Ovary (tissue), 9 donors: Measurements from ENCODE around the gene FARS2. TPM values are rescaled to one million over a fixed set of nuclear protein-coding genes. Genes with fewer than 3 reads are reported as not detected.

Experiments used
- DNase-seq, 5 donors: peaks; one replicate each; pipeline ENCODE4 v3.0.0-alpha.2; 2019 to 2020
- H3K27ac ChIP-seq, 2 donors: fragments of 200-600 bp; one replicate each; pipeline versions ENCODE4 v1.5.1 to v1.8.0; 2019 to 2022
- H3K27me3 ChIP-seq: fragments of 200-600 bp; one replicate; pipeline ENCODE4 v1.8.0; 2022
- H3K36me3 ChIP-seq: fragments of 200-600 bp; sonication (generic); one replicate; pipeline ENCODE4 v1.5.1; 2019
- H3K4me1 ChIP-seq: one replicate; pipeline ENCODE4 v1.8.1; 2013; ENCODE audit warnings: mild to moderate bottlenecking, moderate library complexity; ENCODE audit not compliant: insufficient read depth
- H3K4me3 ChIP-seq: fragments of 200-600 bp; sonication (generic); one replicate; pipeline ENCODE4 v1.5.1; 2017
- H3K9me3 ChIP-seq, 2 donors: fragments of 200-600 bp in 1 of 2; sonication (generic) in 1 of 2; one replicate each; pipeline versions ENCODE4 v1.5.1 to v1.8.1; 2013 to 2019; ENCODE audit warnings: mild to moderate bottlenecking in 1 of 2, moderate library complexity in 1 of 2
- EP300 ChIP-seq: sonication (generic); formaldehyde crosslinking; IDR thresholded peaks from one replicate; pipeline ENCODE4 v1.6.1; 2017; ENCODE audit warnings: antibody characterized with exemption
- POLR2A ChIP-seq: fragments of 450-650 bp; IDR thresholded peaks from one replicate; pipeline ENCODE4 v1.6.1; 2017; ENCODE audit warnings: antibody characterized with exemption, mild to moderate bottlenecking, moderate library complexity
- WGBS, 3 donors: extraction: QIAGEN DNeasy Blood & Tissue Kit in 1 of 3; methylation state at CpG; one replicate each; pipeline versions ENCODE4 v1.1.5 to v1.1.7; 2013 to 2017; 5-methylcytosine and 5-hydroxymethylcytosine counted together
- intact Hi-C, 4 donors: fragments of 100-400 bp; cut with DNase I; formaldehyde crosslinking; loops; one replicate each; pipeline versions ENCODE4 v1.11.0 to v1.15.1; 2022 to 2023
- polyA plus RNA-seq, 2 donors: library from polyadenylated mRNA; stranded (reverse); fragments of 200-250 nt in 1 of 2; fragments of 350-450 nt in 1 of 2; fragmentation: Illumina TruSeq in 1 of 2; extraction: RNeasy Lipid Tissue Mini Kit (QIAGEN cat#74804) in 1 of 2; gene quantifications; one replicate each; pipeline ENCODE4 v1.2.3, GENCODE V29; 2013 to 2014
- total RNA-seq, 7 donors: library from RNA; depleted of rRNA in 2 of 7; stranded (reverse); fragments of >200 nt in 2 of 7; fragmentation: NEBNext Ultra II Directional in 3 of 7; extraction: Animal tissue kit (Norgen Biotek cat#: 25700) in 3 of 7; gene quantifications; one replicate each; pipeline versions ENCODE4 v1.1.0 to v1.2.4, GENCODE V29; 2016 to 2023
- TF ChIP-seq, protein P1 (sequence below), 3 donors: fragments of 450-650 bp in 2 of 3; fragments of 200-600 bp in 1 of 3; IDR thresholded peaks; one replicate each; pipeline versions ENCODE4 v1.5.1 to v1.8.0; 2016 to 2022; ENCODE audit warnings: antibody characterized with exemption in 3 of 3, mild to moderate bottlenecking in 1 of 3
- donor health status: DM: no; HTN: no; CAD: no; lungs with moderate emphysema.
- donor health status: DM: no; HTN: no; CAD: no.
- donor health status: Bipolar disorder and iron deficiency.
- donor health status: DM: yes; HTN: yes; CAD: no.
- donor health status: DM: no; HTN: no; CAD: no.
- donor health status: DM: yes; HTN: yes; CAD: no.

FARS2 gene
- total and polyA plus RNA-seq, 9 donors = 9.2 to 17.5 (median 11.0) TPM

GRCh38 chr6:5762561-5762968 lies 501.3 kb downstream of the FARS2 start:
- no peaks in the 10 kb centered on the region for H3K36me3 ChIP-seq
- peak in 1 of 5 donors; percentile 27 for DNase-seq
- H3K9me3 ChIP-seq = no peaks in the 10 kb centered on the region
- H3K27me3 ChIP-seq = no peaks in the 10 kb centered on the region
- TF ChIP-seq, protein P1, sequence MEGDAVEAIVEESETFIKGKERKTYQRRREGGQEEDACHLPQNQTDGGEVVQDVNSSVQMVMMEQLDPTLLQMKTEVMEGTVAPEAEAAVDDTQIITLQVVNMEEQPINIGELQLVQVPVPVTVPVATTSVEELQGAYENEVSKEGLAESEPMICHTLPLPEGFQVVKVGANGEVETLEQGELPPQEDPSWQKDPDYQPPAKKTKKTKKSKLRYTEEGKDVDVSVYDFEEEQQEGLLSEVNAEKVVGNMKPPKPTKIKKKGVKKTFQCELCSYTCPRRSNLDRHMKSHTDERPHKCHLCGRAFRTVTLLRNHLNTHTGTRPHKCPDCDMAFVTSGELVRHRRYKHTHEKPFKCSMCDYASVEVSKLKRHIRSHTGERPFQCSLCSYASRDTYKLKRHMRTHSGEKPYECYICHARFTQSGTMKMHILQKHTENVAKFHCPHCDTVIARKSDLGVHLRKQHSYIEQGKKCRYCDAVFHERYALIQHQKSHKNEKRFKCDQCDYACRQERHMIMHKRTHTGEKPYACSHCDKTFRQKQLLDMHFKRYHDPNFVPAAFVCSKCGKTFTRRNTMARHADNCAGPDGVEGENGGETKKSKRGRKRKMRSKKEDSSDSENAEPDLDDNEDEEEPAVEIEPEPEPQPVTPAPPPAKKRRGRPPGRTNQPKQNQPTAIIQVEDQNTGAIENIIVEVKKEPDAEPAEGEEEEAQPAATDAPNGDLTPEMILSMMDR (IDR thresholded peaks at IDR 0.05) = no peak
- no peak for TF ChIP-seq EP300
- TF ChIP-seq POLR2A = no peak
- H3K4me1 ChIP-seq = no peaks in the 10 kb centered on the region
- no peak overlapping the region for H3K27ac ChIP-seq
- no peak overlapping the region for H3K4me3 ChIP-seq
- intact Hi-C loops = no loop called here
- WGBS, 3 donors = 47 to 57% (median 55%) methylated on average over 12 of the region's 12 CpGs

- no peaks in the 10 kb centered on the region for H3K9me3 ChIP-seq
- H3K4me3 ChIP-seq = no peak overlapping the region
- no peaks in the 10 kb centered on the region for H3K27me3 ChIP-seq
- intact Hi-C loops = no loop called here
- TF ChIP-seq EP300 (no peak), POLR2A (no peak)
- TF ChIP-seq, protein P1 (IDR thresholded peaks at IDR 0.05) = no peak
- no peaks in the 10 kb centered on the region for H3K4me1 ChIP-seq
- no peak for DNase-seq
- H3K27ac ChIP-seq = no peak overlapping the region
- no peaks in the 10 kb centered on the region for H3K36me3 ChIP-seq
- 92 to 97% (median 97%) methylated on average over 2 of the region's 2 CpGs for WGBS, 3 donors
Measured at GRCh38 chr6:5763407-5763806, 502.1 kb downstream of the FARS2 start.

- no peak for DNase-seq
- Histone ChIP-seq H3K9me3 (no peaks in the 10 kb centered on the region), H3K4me1 (no peaks in the 10 kb centered on the region), H3K4me3 (no peak overlapping the region), H3K27me3 (no peaks in the 10 kb centered on the region), H3K36me3 (no peaks in the 10 kb centered on the region), H3K27ac (no peak overlapping the region)
- no peak for TF ChIP-seq EP300
- no peak for TF ChIP-seq POLR2A
- TF ChIP-seq, protein P1 (IDR thresholded peaks at IDR 0.05) = no peak
- WGBS, 3 donors = 84 to 90% (median 90%) methylated on average over 8 of the region's 8 CpGs
- intact Hi-C loops = no loop called here
Measured at GRCh38 chr6:5763871-5764270, 502.6 kb downstream of the FARS2 start.

DNA sequence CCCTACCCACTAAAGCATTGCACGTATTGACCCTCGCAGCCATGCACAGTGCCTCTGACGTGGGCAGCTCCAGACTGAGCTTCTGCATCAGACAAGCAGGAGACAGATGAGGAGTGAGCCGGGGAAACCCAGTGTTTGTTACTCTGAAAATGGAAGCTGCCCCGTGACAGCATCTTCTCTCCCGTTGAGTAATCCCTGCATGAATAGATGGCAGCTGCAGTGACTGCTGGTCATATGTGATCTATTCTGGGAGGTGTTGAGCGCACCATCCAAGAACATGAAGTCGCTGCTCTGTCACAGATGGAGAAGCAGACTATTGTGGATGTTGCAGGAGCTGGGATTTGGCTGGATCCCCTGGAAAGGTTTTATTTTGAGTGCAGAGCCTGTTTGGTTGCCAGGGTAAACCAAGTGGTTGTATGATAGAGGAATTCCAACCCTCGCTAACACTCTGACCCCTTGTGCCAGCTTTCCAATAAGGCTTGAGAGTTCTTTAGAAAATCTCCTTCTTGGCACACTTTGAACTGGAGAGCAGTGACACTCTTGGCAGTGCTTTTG lies 503.2 kb downstream of the FARS2 start:
- DNase-seq = no peak
- intact Hi-C loops = no loop called here
- H3K9me3 ChIP-seq = no peaks in the 10 kb centered on the region
- TF ChIP-seq, protein P1 (IDR thresholded peaks at IDR 0.05) = no peak
- no peak for TF ChIP-seq EP300
- no peak for TF ChIP-seq POLR2A
- no peaks in the 10 kb centered on the region for H3K4me1 ChIP-seq
- 77 to 90% (median 81%) methylated on average over 9 of the region's 9 CpGs for WGBS, 3 donors
- H3K4me3 ChIP-seq = no peak overlapping the region
- H3K27me3 ChIP-seq = no peaks in the 10 kb centered on the region
- no peaks in the 10 kb centered on the region for H3K36me3 ChIP-seq
- no peak overlapping the region for H3K27ac ChIP-seq
